ENCODE results near the gene RIT2. TPM values are rescaled to one million over a fixed set of nuclear protein-coding genes. Genes with fewer than 3 reads are reported as not detected.
"Not testable (repeated sequence)": the region's sequence is repeated elsewhere in the genome, so short reads cannot be mapped to it uniquely, and the experiment has no call there.

RIT2 gene
- total RNA-seq, 1 experiment from 2014 or later, result not detected

- in situ Hi-C loops (cut with HindIII; ENCODE audit: low pct_unique_long_range_greater_than_20kb, low sequenced_read_pairs), result no loop called here
Measured at GRCh38 chr18:42771936-42772335, 343.5 kb downstream of the RIT2 start.

GRCh38 chr18:42765302-42765701, 350.2 kb downstream of the RIT2 start:
- no peak for DNase-seq (ENCODE audit: low read depth, low spot score)
- in situ Hi-C loops (cut with HindIII; ENCODE audit: low pct_unique_long_range_greater_than_20kb, low sequenced_read_pairs), result no loop called here

More at GRCh38 chr18:42771936-42772335, 343.5 kb downstream of the RIT2 start:
- no peak for DNase-seq (ENCODE audit: low read depth, low spot score)

- in situ Hi-C loops (cut with HindIII; ENCODE audit: low pct_unique_long_range_greater_than_20kb, low sequenced_read_pairs), result no loop called here
- DNase-seq (ENCODE audit: low read depth, low spot score), result no peak
Measured at GRCh38 chr18:42760290-42760689, 355.2 kb downstream of the RIT2 start.

DNA sequence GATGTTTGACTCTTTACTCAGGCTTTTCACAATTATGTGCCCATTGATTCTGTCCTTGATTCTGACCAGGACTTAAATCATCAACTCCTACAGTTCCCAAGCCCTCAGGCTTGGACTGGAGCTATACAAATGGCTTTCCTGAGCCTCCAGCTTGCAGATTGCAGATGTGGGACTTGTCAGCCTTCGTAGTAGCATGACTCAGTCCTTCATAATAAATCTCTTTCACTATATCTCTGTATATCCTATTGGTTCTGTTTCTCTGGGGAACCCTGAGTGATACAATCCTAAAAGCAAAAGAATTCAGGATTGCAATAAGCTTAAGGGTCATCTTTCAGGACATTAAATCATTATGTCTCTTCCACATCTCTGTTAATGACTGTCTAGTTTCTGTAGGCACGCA, 356.6 kb downstream of the RIT2 start:
- in situ Hi-C loops (cut with HindIII; ENCODE audit: low pct_unique_long_range_greater_than_20kb, low sequenced_read_pairs), result no loop called here
- no peak for DNase-seq (ENCODE audit: low read depth, low spot score)

GRCh38 chr18:42756214-42756613, 359.3 kb downstream of the RIT2 start:
- in situ Hi-C loops (cut with HindIII; ENCODE audit: low pct_unique_long_range_greater_than_20kb, low sequenced_read_pairs), result no loop called here
- no peak for DNase-seq (ENCODE audit: low read depth, low spot score)

- in situ Hi-C loops (cut with HindIII; ENCODE audit: low pct_unique_long_range_greater_than_20kb, low sequenced_read_pairs), result no loop called here
- no peak for DNase-seq (ENCODE audit: low read depth, low spot score)
Measured at GRCh38 chr18:42752916-42753315, 362.6 kb downstream of the RIT2 start.

DNA sequence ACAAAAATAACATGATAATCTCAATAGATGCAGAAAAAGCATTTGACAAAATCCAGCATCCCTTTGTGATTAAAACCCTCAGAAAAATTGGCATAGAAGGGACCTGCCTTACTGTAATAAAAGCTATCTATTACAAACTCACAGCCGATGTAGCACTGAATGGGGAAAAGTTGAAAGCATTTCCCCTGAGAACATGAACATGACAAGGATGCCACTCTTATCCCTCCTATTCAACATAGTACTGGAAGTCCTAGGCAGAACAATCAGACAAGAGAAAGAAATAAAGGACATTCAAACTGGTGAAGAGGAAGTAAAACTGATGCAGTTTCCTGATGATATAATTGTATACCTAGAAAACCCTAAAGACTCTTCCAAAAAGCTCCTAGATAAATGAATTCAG, 368.7 kb downstream of the RIT2 start:
- no peak for DNase-seq (ENCODE audit: low read depth, low spot score)
- in situ Hi-C loops (cut with HindIII; ENCODE audit: low pct_unique_long_range_greater_than_20kb, low sequenced_read_pairs), result no loop called here

DNA sequence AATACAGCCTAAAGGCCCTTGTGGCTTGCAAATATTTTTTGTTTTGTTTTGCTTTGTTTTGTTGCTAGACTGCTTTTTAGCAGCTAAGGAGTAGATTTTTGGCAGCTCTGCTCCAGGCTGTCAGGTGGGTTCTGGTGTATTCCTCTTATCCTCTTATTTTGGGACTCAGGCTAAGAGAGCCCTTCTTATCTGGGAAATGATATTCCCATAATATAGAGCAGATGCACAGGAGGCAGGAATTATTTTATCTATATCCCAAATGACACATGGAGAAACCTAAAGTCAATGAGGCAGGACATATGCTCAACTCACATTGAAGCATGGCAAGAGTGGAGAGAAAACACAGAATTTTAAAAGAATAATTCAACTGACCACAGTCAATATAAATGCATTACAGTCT, 369.6 kb downstream of the RIT2 start:
- no peak for DNase-seq (ENCODE audit: low read depth, low spot score)

GRCh38 chr18:42745171-42745570, 370.3 kb downstream of the RIT2 start:
- in situ Hi-C loops (cut with HindIII; ENCODE audit: low pct_unique_long_range_greater_than_20kb, low sequenced_read_pairs), result no loop called here

More for the DNA sequence above, 369.6 kb downstream of the RIT2 start:
- in situ Hi-C loops (cut with HindIII; ENCODE audit: low pct_unique_long_range_greater_than_20kb, low sequenced_read_pairs), result no loop called here

GRCh38 chr18:42743373-42744138, 371.9 kb downstream of the RIT2 start:
- DNase-seq (ENCODE audit: low read depth, low spot score), result no peak
- in situ Hi-C loops (cut with HindIII; ENCODE audit: low pct_unique_long_range_greater_than_20kb, low sequenced_read_pairs), result no loop called here

More at GRCh38 chr18:42745171-42745570, 370.3 kb downstream of the RIT2 start:
- DNase-seq (ENCODE audit: low read depth, low spot score), result no peak

- DNase-seq (ENCODE audit: low read depth, low spot score), result no peak
- in situ Hi-C loops (cut with HindIII; ENCODE audit: low pct_unique_long_range_greater_than_20kb, low sequenced_read_pairs), result no loop called here
Measured at GRCh38 chr18:42742969-42743368, 372.5 kb downstream of the RIT2 start.

GRCh38 chr18:42742474-42742873, 373.0 kb downstream of the RIT2 start:
- in situ Hi-C loops (cut with HindIII; ENCODE audit: low pct_unique_long_range_greater_than_20kb, low sequenced_read_pairs), result no loop called here
- no peak for DNase-seq (ENCODE audit: low read depth, low spot score)

- in situ Hi-C loops (cut with HindIII; ENCODE audit: low pct_unique_long_range_greater_than_20kb, low sequenced_read_pairs); DNase-seq (ENCODE audit: low read depth, low spot score): not testable (repeated sequence)
Measured at GRCh38 chr18:42741805-42742347, 373.6 kb downstream of the RIT2 start.

GRCh38 chr18:42741299-42741698, 374.2 kb downstream of the RIT2 start:
- in situ Hi-C loops (cut with HindIII; ENCODE audit: low pct_unique_long_range_greater_than_20kb, low sequenced_read_pairs); DNase-seq (ENCODE audit: low read depth, low spot score): not testable (repeated sequence)

DNA sequence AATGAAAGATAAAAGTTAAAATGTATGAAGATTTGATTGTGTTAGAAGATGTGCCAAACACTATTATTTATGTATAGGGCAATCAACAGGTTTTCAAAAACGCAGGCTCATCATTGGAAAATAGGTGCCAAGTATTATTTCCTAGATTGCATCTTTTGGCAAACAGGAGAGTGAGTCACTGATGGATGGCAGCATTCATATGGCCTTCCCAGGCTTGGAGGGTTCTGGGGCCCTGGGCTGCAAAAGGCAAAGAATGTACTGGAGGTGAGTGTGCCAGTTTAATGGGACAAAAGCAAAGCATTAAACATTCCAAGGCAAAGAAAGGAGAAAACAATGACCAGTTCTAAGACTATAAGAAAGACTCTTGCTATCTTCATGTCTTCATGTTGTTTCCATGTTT, 379.4 kb downstream of the RIT2 start:
- in situ Hi-C loops (cut with HindIII; ENCODE audit: low pct_unique_long_range_greater_than_20kb, low sequenced_read_pairs), result no loop called here
- DNase-seq (ENCODE audit: low read depth, low spot score), result no peak

DNA sequence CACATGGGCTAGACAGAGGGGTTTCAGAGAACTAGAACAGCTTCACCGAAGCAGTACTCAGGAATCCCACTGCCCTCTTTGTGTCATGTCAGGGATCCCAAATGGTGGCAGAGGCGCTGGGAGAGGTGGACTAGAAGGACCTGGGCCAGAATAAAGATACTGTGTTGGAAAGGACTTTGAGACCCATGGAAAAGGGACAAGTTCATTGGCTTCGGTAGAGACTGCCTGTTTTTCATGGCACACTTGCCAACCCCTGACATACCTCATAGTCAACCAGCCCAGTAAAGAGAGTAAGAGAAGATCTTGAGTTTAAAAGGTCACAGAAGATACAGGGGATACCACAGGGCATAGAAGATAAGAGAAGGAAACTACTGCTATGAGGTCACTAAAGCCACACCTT, 381.0 kb downstream of the RIT2 start:
- in situ Hi-C loops (cut with HindIII; ENCODE audit: low pct_unique_long_range_greater_than_20kb, low sequenced_read_pairs), result no loop called here

DNA sequence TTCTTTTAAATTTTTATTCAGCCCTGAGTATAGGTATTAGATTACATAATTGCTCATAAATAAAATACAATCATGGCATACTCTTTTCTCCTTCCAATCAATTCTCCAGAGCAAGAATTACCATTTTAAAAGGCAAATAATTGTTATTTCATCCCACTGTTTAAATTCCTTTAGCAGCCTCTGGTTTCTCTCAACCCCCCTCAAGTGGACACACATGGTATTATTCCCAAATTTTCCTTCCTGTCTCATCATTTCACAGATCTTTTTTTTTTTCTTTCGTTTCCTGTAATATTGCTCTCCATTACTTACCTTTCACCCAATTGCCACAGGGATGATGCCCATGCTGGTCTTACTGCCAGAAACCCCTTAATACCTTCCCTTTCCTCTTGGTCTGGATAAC, 385.2 kb downstream of the RIT2 start:
- no peak for DNase-seq (ENCODE audit: low read depth, low spot score)
- in situ Hi-C loops (cut with HindIII; ENCODE audit: low pct_unique_long_range_greater_than_20kb, low sequenced_read_pairs), result no loop called here

More for the DNA sequence above, 381.0 kb downstream of the RIT2 start:
- DNase-seq (ENCODE audit: low read depth, low spot score), result no peak

- no peak for DNase-seq (ENCODE audit: low read depth, low spot score)
- in situ Hi-C loops (cut with HindIII; ENCODE audit: low pct_unique_long_range_greater_than_20kb, low sequenced_read_pairs), result no loop called here
Measured at GRCh38 chr18:42719221-42719620, 396.3 kb downstream of the RIT2 start.

GRCh38 chr18:42712065-42712464, 403.4 kb downstream of the RIT2 start:
- no peak for DNase-seq (ENCODE audit: low read depth, low spot score)
- in situ Hi-C loops (cut with HindIII; ENCODE audit: low pct_unique_long_range_greater_than_20kb, low sequenced_read_pairs), result no loop called here

Data from SK-MEL-5 (cell line).